Measurements from ENCODE around the gene AOPEP. TPM values are rescaled to one million over a fixed set of nuclear protein-coding genes. Genes with fewer than 3 reads are reported as not detected.

The AOPEP gene
- total RNA-seq, 1 experiment from 2014 or later = 15.0 TPM

DNA sequence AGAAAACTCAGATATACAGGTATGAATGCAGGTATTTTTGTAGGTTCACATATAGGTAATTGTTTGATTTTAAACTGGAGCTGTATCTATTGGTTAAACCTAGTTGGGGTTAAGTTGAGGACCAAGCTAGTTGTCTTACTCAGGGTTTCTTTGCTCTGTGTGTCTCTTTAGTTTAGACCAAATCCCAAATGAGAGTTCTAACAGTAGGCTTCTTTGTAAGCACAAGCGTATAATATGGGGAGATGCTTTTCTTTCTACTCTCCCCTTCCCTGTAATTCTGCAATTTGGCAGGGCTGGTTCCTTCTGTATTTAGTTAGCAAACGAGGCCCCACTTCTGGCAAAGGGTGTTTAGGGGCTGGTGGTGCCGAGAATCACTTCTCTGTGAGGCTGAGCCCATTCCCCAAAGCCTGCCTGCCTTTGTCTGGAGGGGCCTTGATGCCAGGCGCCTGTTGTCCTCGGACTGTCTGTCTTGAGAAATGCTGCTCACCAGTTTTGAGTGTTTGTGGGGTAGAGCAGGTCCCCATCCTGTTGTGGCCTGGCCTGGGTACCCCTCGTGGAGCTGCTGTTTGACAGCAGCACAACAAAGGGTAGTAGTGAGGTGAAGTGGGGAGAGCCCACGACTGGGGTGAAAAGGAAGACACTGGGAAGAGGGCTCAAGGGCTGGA is 331.8 kb downstream of the AOPEP start:
- Histone ChIP-seq H4K5ac (ENCODE audit: insufficient read length, low read depth, low read length) (no peak overlapping the region), H4K91ac (ENCODE audit: insufficient read length, low read depth, low read length) (no peak overlapping the region), H2AFZ (ENCODE audit: low read length) (no peak overlapping the region), H3T11ph (ENCODE audit: low read length) (no peak overlapping the region), H3K23me2 (ENCODE audit: insufficient read length, low read depth, low read length, poor library complexity, severe bottlenecking) (no peaks in the 10 kb centered on the region), H3K4me1 (ENCODE audit: insufficient read depth, low read length) (peaks cover 2% of the 10 kb centered on the region; the same call in 1 of the 2 replicates), H4K8ac (replicated peaks; ENCODE audit: insufficient read length, low read depth, low read length) (no peak overlapping the region), H3K4ac (ENCODE audit: low read depth, low read length) (no peak overlapping the region), H2BK15ac (ENCODE audit: low read depth, low read length) (no peak overlapping the region), H4K20me1 (ENCODE audit: control insufficient read depth, insufficient read depth, insufficient read length) (no peaks in the 10 kb centered on the region), H3K4me2 (ENCODE audit: insufficient read depth, insufficient read length, low read length) (no peak overlapping the region), H3K27me3 (ENCODE audit: insufficient read depth, low read length) (no peaks in the 10 kb centered on the region), H2AK5ac (ENCODE audit: insufficient read length, low read length) (no peak overlapping the region), H3K9ac (ENCODE audit: extremely low read depth, insufficient read length, low read length) (no peak overlapping the region), H3K9me3 (ENCODE audit: control insufficient read depth, low read depth, low read length) (no peaks in the 10 kb centered on the region), H3K18ac (ENCODE audit: insufficient read length, low read depth, low read length) (no peak overlapping the region), H3K56ac (ENCODE audit: insufficient read length, low read depth, low read length) (no peak overlapping the region), H3K79me2 (ENCODE audit: insufficient read depth, low read length) (no peaks in the 10 kb centered on the region), H3K27ac (ENCODE audit: insufficient read length, low read depth, low read length) (no peak overlapping the region), H2BK20ac (ENCODE audit: low read depth, low read length, poor library complexity, severe bottlenecking) (no peak overlapping the region), H2BK120ac (ENCODE audit: low read depth, low read length, poor library complexity, severe bottlenecking) (no peak overlapping the region), H3K14ac (ENCODE audit: insufficient read depth, low read length) (no peak overlapping the region; the same call in 1 of the 2 replicates), H2BK5ac (ENCODE audit: insufficient read length, low read length) (no peak overlapping the region), H3K23ac (ENCODE audit: insufficient read length, low read depth, low read length) (no peak overlapping the region), H3K79me1 (ENCODE audit: insufficient read depth, low read depth, low read length, poor library complexity, severe bottlenecking) (no peaks in the 10 kb centered on the region), H2BK12ac (ENCODE audit: insufficient read length, low read depth, low read length) (no peak overlapping the region)
- DNase-seq = no peak
- no CpG with 5 or more reads among the region's 7 CpGs for WGBS (ENCODE audit: extremely low coverage, insufficient read length, low lambda C conversion rate)
- H3K4me3 Mint-ChIP-seq = no peak overlapping the region
- TF ChIP-seq, protein P1, sequence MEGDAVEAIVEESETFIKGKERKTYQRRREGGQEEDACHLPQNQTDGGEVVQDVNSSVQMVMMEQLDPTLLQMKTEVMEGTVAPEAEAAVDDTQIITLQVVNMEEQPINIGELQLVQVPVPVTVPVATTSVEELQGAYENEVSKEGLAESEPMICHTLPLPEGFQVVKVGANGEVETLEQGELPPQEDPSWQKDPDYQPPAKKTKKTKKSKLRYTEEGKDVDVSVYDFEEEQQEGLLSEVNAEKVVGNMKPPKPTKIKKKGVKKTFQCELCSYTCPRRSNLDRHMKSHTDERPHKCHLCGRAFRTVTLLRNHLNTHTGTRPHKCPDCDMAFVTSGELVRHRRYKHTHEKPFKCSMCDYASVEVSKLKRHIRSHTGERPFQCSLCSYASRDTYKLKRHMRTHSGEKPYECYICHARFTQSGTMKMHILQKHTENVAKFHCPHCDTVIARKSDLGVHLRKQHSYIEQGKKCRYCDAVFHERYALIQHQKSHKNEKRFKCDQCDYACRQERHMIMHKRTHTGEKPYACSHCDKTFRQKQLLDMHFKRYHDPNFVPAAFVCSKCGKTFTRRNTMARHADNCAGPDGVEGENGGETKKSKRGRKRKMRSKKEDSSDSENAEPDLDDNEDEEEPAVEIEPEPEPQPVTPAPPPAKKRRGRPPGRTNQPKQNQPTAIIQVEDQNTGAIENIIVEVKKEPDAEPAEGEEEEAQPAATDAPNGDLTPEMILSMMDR (conservative IDR thresholded peaks at IDR 0.05) = no peak
- H3K27me3 Mint-ChIP-seq (ENCODE audit: low read depth) = no peaks in the 10 kb centered on the region
- peaks cover 20 to 45% of the 10 kb centered on the region in 2 experiments for H3K4me1 Mint-ChIP-seq
- H3K36me3 Mint-ChIP-seq (ENCODE audit: insufficient read depth in 1 of 3, low read depth in 3 of 3) = peaks cover 0 to 2% (median under 1%) of the 10 kb centered on the region in 3 experiments; a peak in 4 of 7 replicates
- no peak overlapping the region; a peak in 1 of 7 replicates for H3K27ac Mint-ChIP-seq
- H3K9me3 Mint-ChIP-seq = no peaks in the 10 kb centered on the region
